D721Med (cell line): ENCODE results near the gene USF1.
A peak's percentile ranks its signal among the peaks of the same experiment; 100 is the strongest.

Experiments used
- DNase-seq: peaks from one replicate; pipeline ENCODE4 v3.0.0; 2011; ENCODE audit warnings: low spot score; ENCODE audit not compliant: insufficient read length
- FAIRE-seq: peaks from 2 replicates; lab custom pipeline; 2011; peaks lifted over from hg19 to GRCh38; lab: Jason Lieb, UNC
- TF ChIP-seq, protein P1 (sequence below): IDR thresholded peaks from 2 replicates; pipeline ENCODE4 v1.5.1; 2012; ENCODE audit warnings: mild to moderate bottlenecking, control low read depth; ENCODE audit not compliant: insufficient read depth; ENCODE audit errors: missing control alignments

Gene USF1, protein sequence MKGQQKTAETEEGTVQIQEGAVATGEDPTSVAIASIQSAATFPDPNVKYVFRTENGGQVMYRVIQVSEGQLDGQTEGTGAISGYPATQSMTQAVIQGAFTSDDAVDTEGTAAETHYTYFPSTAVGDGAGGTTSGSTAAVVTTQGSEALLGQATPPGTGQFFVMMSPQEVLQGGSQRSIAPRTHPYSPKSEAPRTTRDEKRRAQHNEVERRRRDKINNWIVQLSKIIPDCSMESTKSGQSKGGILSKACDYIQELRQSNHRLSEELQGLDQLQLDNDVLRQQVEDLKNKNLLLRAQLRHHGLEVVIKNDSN

DNA sequence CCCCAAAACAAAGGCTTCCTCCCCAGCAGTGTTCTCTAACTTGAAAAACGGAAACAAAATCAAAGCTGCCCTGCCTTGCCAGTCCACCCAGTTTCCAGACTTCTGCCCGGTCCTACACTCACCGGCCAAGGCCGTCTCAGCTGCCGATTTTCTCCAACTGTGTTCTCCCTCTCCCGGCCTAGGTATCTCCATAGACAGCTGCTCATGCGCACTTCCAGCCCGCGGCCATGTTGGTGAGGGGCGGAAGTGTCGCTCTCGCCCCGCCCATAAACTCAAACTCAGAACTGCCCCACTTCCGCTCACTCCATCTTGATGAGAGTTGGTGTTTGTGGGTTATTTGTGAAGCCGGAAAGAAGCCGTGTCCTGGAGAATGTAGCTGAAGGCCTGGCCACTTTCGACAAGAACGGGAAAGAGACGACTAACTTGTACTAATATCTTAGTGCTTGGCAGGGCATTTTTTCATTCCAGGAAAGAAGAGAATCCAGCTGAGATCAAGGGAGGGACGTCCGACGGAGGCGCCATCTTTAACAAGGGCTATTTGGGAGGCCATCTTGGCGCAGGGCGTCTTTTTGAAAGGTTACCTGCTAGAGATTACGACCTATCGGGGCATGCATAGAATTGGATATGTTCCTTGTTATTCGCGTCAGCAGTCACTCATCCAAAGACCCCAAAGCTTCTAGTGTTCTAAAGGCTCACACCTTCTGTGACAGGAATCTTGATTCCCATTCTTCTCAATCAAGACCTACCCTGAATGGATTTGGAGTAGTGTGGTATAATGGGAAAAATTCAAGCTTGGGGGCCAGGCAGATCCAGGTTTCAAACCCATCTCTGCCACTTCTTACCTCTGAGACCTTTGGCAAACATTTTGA lies at the start of gene USF1:
Gene USF1, minus strand, starts transcription at position 242 of the 869 bp plus-strand sequence. CDS start 2,702 bp downstream, outside the sequence.
- TF ChIP-seq, protein P1, sequence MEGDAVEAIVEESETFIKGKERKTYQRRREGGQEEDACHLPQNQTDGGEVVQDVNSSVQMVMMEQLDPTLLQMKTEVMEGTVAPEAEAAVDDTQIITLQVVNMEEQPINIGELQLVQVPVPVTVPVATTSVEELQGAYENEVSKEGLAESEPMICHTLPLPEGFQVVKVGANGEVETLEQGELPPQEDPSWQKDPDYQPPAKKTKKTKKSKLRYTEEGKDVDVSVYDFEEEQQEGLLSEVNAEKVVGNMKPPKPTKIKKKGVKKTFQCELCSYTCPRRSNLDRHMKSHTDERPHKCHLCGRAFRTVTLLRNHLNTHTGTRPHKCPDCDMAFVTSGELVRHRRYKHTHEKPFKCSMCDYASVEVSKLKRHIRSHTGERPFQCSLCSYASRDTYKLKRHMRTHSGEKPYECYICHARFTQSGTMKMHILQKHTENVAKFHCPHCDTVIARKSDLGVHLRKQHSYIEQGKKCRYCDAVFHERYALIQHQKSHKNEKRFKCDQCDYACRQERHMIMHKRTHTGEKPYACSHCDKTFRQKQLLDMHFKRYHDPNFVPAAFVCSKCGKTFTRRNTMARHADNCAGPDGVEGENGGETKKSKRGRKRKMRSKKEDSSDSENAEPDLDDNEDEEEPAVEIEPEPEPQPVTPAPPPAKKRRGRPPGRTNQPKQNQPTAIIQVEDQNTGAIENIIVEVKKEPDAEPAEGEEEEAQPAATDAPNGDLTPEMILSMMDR = no peak
- DNase-seq (peak; percentile 93), FAIRE-seq (peak; percentile 46)

DNA sequence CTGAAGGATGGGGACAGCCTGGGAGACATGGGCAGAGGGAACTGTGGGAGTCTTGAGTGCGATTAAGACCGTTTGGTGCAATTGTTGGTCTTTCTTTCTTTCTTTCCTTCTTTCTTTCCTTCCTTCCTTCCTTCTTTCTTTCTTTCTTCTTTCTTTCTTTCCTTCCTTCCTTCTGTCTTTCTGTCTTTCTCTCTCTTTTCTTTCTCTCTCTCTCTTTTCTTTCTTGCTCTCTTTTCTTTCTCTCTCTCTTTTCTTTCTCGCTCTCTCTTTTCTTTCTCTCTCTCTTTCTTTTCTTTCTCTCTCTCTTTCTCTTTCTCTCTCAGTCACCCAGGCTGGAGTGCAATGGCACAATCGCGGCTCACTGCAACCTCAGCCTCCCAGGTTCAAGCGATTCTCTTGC lies 49.5 kb upstream of the USF1 start:
- TF ChIP-seq, protein P1 = no peak
- no peak for DNase-seq
- no peak for FAIRE-seq

DNA sequence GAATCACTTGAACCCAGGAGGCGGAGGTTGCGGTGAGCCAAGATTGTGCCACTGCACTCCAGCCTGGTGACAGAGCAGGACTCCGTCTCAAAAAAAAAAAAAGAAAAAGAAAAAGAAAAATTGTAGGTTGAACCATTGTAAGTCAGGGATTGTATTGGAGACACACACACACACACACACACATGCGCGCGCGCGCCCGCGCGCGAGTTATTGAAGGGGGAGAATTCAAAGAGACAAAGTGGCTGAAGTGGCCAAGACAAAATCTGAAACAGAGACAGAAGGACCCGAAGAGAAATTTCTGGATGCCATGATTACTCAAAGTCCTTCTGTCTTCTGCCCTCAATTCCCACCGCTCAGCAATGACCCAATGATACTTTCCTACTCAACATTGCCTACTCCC lies 48.7 kb upstream of the USF1 start:
- FAIRE-seq (no peak), DNase-seq (no peak)
- TF ChIP-seq, protein P1 = no peak

DNA sequence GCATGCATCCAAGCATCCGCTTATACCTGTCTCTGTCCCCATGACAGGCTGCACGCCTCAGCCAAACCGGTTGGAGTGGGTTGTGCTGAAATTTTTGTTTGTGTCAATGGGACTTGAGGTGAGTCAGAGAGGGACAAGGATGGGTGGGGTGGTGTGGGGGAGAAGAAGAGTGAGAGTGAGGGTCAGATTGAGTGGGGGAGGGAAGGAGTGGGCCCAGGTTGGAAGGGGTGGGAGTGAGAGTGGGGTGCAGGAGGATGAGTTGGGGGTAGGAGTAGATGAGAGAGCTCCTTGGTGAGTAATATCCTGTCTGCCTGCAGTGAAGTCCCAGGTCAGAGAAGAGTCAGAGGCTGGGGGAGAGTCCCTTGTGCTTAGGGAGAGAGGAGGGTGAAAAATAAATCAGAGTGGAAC lies 46.8 kb upstream of the USF1 start:
- DNase-seq = no peak
- TF ChIP-seq, protein P1 = no peak
- no peak for FAIRE-seq

DNA sequence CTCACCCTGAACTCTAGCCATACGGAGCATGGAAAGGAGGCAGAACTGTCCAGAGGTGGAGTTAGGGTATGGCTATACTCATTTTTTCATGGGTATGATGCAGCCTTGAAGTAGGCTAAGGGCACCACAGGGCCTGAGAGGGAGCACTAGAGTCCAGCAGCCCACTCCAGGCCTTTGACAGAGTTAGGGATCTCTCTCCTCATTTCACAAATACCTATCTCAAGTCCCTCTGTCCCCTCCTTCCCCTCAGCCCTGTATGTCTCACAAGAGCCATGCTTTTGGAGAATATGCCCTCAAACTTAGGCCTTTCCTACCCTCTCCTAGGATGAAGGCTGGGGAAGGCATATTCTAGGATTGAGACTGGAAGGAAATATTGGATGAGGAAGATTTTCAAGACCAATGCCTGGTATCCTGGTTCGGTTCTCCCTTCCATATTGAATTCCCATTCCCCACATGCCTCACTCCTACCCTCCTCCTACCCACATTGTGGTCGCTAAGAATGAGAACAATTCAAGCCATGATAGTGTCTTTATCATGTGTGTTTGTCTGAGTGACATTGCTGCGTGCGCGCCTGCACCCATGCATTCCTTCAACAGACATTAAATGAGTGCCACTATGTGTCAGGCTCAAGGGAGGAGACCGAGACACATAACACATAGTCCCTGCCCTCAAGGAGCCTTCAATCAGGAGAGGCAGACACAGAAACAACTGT lies 46.2 kb upstream of the USF1 start:
- DNase-seq (no peak), FAIRE-seq (no peak)
- TF ChIP-seq, protein P1 = no peak

DNA sequence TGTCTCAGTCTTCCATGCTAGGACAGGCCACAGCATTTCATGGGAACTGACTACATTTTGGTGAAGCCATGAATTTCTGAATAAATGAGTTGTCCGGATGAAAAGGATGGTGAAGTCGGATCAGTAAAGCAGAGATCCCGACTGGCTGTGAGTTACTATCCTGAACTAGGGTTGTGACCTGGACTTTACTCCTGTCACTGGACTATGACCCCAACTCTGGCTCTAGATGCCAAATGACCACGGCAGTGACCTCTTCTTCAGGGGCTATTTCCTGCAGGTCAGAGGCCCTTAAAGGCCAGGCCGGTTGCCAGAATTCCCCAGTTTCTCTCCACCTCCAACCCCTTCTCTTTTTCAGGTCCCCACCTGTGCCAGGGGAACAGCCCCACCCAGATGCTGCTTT lies 45.3 kb upstream of the USF1 start:
- DNase-seq (no peak), FAIRE-seq (no peak)
- TF ChIP-seq, protein P1 = no peak
